SK-N-SH treated with all-trans-retinoic acid at 6 μM for 48 hours (cell line): ENCODE results near the gene AMPD3.

Experiments used
- RARB ChIP-seq: fragments of 250-450 bp; sonication (Bioruptor Pico); IDR thresholded peaks from 2 replicates; pipeline ENCODE4 v1.8.0; 2021; ENCODE audit warnings: mild to moderate bottlenecking, moderate library complexity
- TCF4 ChIP-seq: fragments of 250-450 bp; sonication (Bioruptor Pico); IDR thresholded peaks from 2 replicates; pipeline ENCODE4 v1.8.0; 2021; ENCODE audit warnings: mild to moderate bottlenecking, moderate library complexity, borderline replicate concordance
- TOX ChIP-seq: fragments of 250-450 bp; sonication (Bioruptor Pico); IDR thresholded peaks from 2 replicates; pipeline ENCODE4 v1.8.0; 2021; ENCODE audit warnings: mild to moderate bottlenecking, moderate library complexity, borderline replicate concordance
- ZFP3 ChIP-seq: fragments of 250-450 bp; sonication (Bioruptor Pico); IDR thresholded peaks from 2 replicates; pipeline ENCODE4 v1.5.0; 2020; ENCODE audit warnings: mild to moderate bottlenecking, moderate library complexity
- ZFP30 ChIP-seq: fragments of 450-650 bp; formaldehyde crosslinking; IDR thresholded peaks from 2 replicates; pipeline ENCODE4 v1.5.0; 2022; ENCODE audit warnings: mild to moderate bottlenecking, moderate library complexity
- ZNF70 ChIP-seq: fragments of 450-650 bp; formaldehyde crosslinking; IDR thresholded peaks from 2 replicates; pipeline ENCODE4 v1.5.0; 2020; ENCODE audit warnings: mild to moderate bottlenecking, moderate library complexity

DNA sequence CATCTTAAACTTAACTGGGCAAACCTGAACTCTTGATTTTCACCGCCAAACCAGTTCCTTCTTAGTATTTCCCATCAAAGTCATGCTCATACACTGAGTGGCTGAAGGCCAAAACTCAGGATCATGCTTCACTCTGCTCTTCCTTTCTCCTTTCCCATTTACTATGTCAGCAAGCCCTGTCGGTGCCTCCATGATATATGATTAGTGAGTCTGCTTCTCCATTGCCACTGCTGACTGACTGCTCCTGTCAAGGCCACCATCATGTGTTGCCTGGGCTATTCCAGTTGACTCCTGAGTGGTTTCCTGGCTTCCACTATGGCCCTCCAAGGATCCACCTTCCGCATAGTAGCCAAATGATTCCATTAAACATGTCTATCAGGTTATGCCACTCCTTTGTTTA, 42.8 kb upstream of the AMPD3 start:
- TF ChIP-seq TCF4 (CRISPR knock-in tag) (no peak), ZFP30 (CRISPR knock-in tag) (no peak), ZFP3 (CRISPR knock-in tag) (no peak), ZNF70 (CRISPR knock-in tag) (no peak), TOX (CRISPR knock-in tag) (no peak), RARB (CRISPR knock-in tag) (no peak)
